ENCODE data around the gene SMPD1. TPM values are rescaled to one million over a fixed set of nuclear protein-coding genes. Genes with fewer than 3 reads are reported as not detected.

Gene SMPD1
- total and polyA plus RNA-seq, 8 donors = 19.4 to 62.0 (median 29.4) TPM

- no peak overlapping the region for H3K4me3 ChIP-seq
- H3K27ac ChIP-seq = no peak overlapping the region
- intact Hi-C loops (cut with DNase I) = no loop called here
- H3K4me1 ChIP-seq = no peaks in the 10 kb centered on the region
- FAIRE-seq (no peak), ATAC-seq (no peak), DNase-seq (no peak)
- no peaks in the 10 kb centered on the region for H3K36me3 ChIP-seq
- no peaks in the 10 kb centered on the region for H3K9me3 ChIP-seq
- TF ChIP-seq CTCF (IDR thresholded peaks at IDR 0.05) = no peak
- no peaks in the 10 kb centered on the region for H3K27me3 ChIP-seq
- WGBS, 2 donors = 56% methylated on average over 3 of the region's 3 CpGs
Measured at GRCh38 chr11:6397636-6398035, 7.4 kb downstream of the SMPD1 start.

DNA sequence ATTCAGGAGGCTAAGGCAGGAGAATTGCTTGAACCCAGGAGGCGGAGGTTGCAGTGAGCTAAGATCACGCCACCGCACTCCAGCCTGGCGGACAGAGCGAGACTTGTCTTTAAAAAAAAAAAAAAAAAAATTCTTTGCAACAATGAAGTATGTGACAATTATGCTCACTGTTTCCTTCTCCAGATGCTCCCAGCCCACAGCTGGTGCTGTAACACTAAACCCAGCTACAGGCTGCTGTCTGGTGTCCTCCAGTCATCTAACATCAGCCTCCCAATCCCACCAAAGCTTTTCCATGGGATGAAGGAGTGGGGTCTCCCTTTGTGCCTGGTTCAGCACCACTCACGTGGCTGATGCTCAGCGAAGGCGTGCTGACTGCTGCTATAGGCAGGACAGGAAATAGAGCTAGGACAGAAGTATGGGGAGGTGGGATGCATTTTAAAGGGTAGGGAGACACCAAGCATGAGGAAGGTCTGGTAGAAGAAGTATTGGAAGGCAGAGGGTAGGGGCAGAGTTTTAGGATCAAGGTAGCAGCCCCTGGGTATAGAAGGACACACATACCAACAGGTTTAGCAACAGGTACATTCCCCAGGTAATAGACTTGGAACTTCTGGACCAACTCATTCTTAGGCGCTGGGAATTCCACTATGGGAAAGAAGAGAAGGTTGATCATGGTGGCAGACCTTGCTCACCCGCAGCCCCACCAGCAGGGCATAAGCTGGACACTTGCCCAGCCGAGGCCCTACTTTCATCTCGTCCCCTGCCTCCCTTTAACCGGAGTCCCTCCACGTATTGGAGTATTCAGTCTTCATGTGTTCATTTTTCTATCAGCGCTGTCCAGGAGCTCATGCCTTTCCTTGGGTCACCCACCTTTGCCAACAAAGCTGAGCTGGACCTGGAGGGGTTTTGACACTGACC, 10.4 kb downstream of the SMPD1 start:
- Histone ChIP-seq H3K4me3 (no peak overlapping the region), H3K9me3 (no peaks in the 10 kb centered on the region), H3K36me3 (no peaks in the 10 kb centered on the region), H3K27me3 (no peaks in the 10 kb centered on the region), H3K27ac (no peak overlapping the region), H3K4me1 (no peaks in the 10 kb centered on the region)
- intact Hi-C loops (cut with DNase I) = no loop called here
- ATAC-seq = no peak
- no peak for DNase-seq
- no peak for FAIRE-seq
- no peak for TF ChIP-seq CTCF (IDR thresholded peaks at IDR 0.05)
- WGBS, 2 donors = 92 to 97% methylated on average over 15 of the region's 15 CpGs

- no peak for DNase-seq
- Histone ChIP-seq H3K36me3 (no peaks in the 10 kb centered on the region), H3K27me3 (no peaks in the 10 kb centered on the region), H3K4me3 (no peak overlapping the region), H3K27ac (no peak overlapping the region), H3K4me1 (no peaks in the 10 kb centered on the region), H3K9me3 (no peaks in the 10 kb centered on the region)
- no peak for TF ChIP-seq CTCF (IDR thresholded peaks at IDR 0.05)
- intact Hi-C loops (cut with DNase I) = no loop called here
- no peak for FAIRE-seq
- 87 to 97% methylated on average over 7 of the region's 7 CpGs for WGBS, 2 donors
- ATAC-seq = no peak
Measured at GRCh38 chr11:6401464-6401863, 11.2 kb downstream of the SMPD1 start.

GRCh38 chr11:6402061-6402470, 11.8 kb downstream of the SMPD1 start:
- FAIRE-seq (no peak), ATAC-seq (no peak), DNase-seq (no peak)
- intact Hi-C loops (cut with DNase I) = no loop called here
- Histone ChIP-seq H3K36me3 (no peaks in the 10 kb centered on the region), H3K27ac (no peak overlapping the region), H3K4me1 (no peaks in the 10 kb centered on the region), H3K4me3 (no peak overlapping the region), H3K9me3 (no peaks in the 10 kb centered on the region), H3K27me3 (no peaks in the 10 kb centered on the region)
- WGBS, 2 donors = 84 to 86% methylated on average over 12 of the region's 12 CpGs
- no peak for TF ChIP-seq CTCF (IDR thresholded peaks at IDR 0.05)

- H3K4me1 ChIP-seq = no peaks in the 10 kb centered on the region
- DNase-seq (no peak), FAIRE-seq (no peak), ATAC-seq (no peak)
- no peaks in the 10 kb centered on the region for H3K27me3 ChIP-seq
- H3K4me3 ChIP-seq = no peak overlapping the region
- no peaks in the 10 kb centered on the region for H3K36me3 ChIP-seq
- TF ChIP-seq CTCF (IDR thresholded peaks at IDR 0.05) = no peak
- 86 to 88% methylated on average over 7 of the region's 7 CpGs for WGBS, 2 donors
- H3K27ac ChIP-seq = no peak overlapping the region
- H3K9me3 ChIP-seq = no peaks in the 10 kb centered on the region
- intact Hi-C loops (cut with DNase I) = no loop called here
Measured at GRCh38 chr11:6402561-6402981, 12.3 kb downstream of the SMPD1 start.
